Endothelial cell of umbilical vein (primary cell): Measurements from ENCODE around the gene KRT34. TPM values are rescaled to one million over a fixed set of nuclear protein-coding genes. Genes with fewer than 3 reads are reported as not detected.

ENCODE experiments used
- BruUV-seq: library from RNA; stranded (reverse); fragments of 400-500 nt; replicated peaks from 2 replicates; lab custom pipeline; 2021; lab: Mats Ljungman, UMichigan
- CTCF ChIA-PET: fragments of 300-600, 350-600 bp; sonication (Branson Sonifier 250); formaldehyde crosslinking; loops from one replicate; lab custom pipeline; 2021; ENCODE audit warnings: antibody characterized with exemption, inconsistent platforms; lab: Charles Lee
- POLR2A ChIA-PET: fragments of 300-600, 350-600 bp; sonication (Branson Sonifier 250); formaldehyde crosslinking; loops from one replicate; lab custom pipeline; 2021; ENCODE audit warnings: antibody characterized with exemption, inconsistent platforms; lab: Charles Lee
- DNase-seq: peaks from one replicate; pipeline ENCODE4 v3.0.0-alpha.2; 2011; ENCODE audit warnings: low read depth, low spot score
- FAIRE-seq: peaks from 2 replicates; lab custom pipeline; 2011; peaks lifted over from hg19 to GRCh38; lab: Jason Lieb, UNC
- H2AFZ ChIP-seq: 2 replicates; pipeline ENCODE4 v1.6.0; 2012; ENCODE audit warnings: low read depth, low read length, control low read depth, inconsistent platforms
- H3K27ac ChIP-seq: 2 replicates; pipeline ENCODE4 v1.5.1; 2011; ENCODE audit warnings: low read depth, mild to moderate bottlenecking, control low read depth, low read length, moderate library complexity; ENCODE audit not compliant: insufficient read depth
- H3K27me3 ChIP-seq, 2 experiments: 2 replicates each; pipeline versions ENCODE4 v1.6.0 to v1.6.1; 2011; ENCODE audit warnings: low read length in 2 of 2, mixed read lengths in 1 of 2; ENCODE audit not compliant: control insufficient read depth in 2 of 2, insufficient read depth in 2 of 2
- H3K36me3 ChIP-seq, 2 experiments: 2 replicates in 1 of 2; 3 replicates in 1 of 2; pipeline ENCODE4 v1.5.1; 2011; ENCODE audit warnings: low read length in 2 of 2, mild to moderate bottlenecking in 1 of 2, moderate library complexity in 1 of 2; ENCODE audit not compliant: control insufficient read depth in 2 of 2, insufficient read depth in 2 of 2; ENCODE audit errors: extremely low read depth in 1 of 2
- H3K4me1 ChIP-seq: 3 replicates; pipeline ENCODE4 v1.5.1; 2011; ENCODE audit warnings: mild to moderate bottlenecking, low read length; ENCODE audit not compliant: control insufficient read depth, insufficient read depth; ENCODE audit errors: extremely low read depth
- H3K4me2 ChIP-seq: 2 replicates; pipeline ENCODE4 v1.6.1; 2011; ENCODE audit warnings: low read length, control low read depth, mixed read lengths; ENCODE audit not compliant: insufficient read depth
- H3K4me3 ChIP-seq, 3 experiments: fragments of 200-600 bp in 1 of 3; sonication (generic), shearing (Covaris generic) in 1 of 3; replicated peaks in 1 of 3; 2 replicates each; pipeline ENCODE4 v1.5.1; 2011 to 2016; ENCODE audit warnings: control low read depth in 3 of 3, low read length in 3 of 3, mild to moderate bottlenecking in 2 of 3, inconsistent platforms in 1 of 3, low read depth in 1 of 3, moderate library complexity in 1 of 3; ENCODE audit not compliant: insufficient read depth in 1 of 3
- H3K79me2 ChIP-seq: 2 replicates; pipeline ENCODE4 v1.6.0; 2012; ENCODE audit warnings: low read length, inconsistent platforms; ENCODE audit not compliant: control insufficient read depth, insufficient read depth
- H3K9ac ChIP-seq: replicated peaks from 2 replicates; pipeline ENCODE3; 2011; ENCODE audit warnings: low read length, control low read depth; ENCODE audit not compliant: insufficient read depth; ENCODE audit errors: extremely low read depth
- H3K9me1 ChIP-seq: replicated peaks from 3 replicates; pipeline ENCODE4 v1.6.0; 2011; ENCODE audit warnings: mild to moderate bottlenecking, low read length; ENCODE audit not compliant: control insufficient read depth, insufficient read depth; ENCODE audit errors: extremely low read depth
- H3K9me3 ChIP-seq: replicated peaks from 2 replicates; pipeline ENCODE4 v1.5.1; 2012; ENCODE audit warnings: low read length, inconsistent platforms; ENCODE audit not compliant: control insufficient read depth, insufficient read depth
- H4K20me1 ChIP-seq: replicated peaks from 2 replicates; pipeline ENCODE3; 2011; ENCODE audit warnings: mild to moderate bottlenecking, low read length; ENCODE audit not compliant: control insufficient read depth, insufficient read depth; ENCODE audit errors: extremely low read depth
- CTCF ChIP-seq, 2 donors: IDR thresholded peaks; 1 replicate in 1 of 2; 2 replicates in 1 of 2; pipeline ENCODE4 v1.5.1; 2011; ENCODE audit warnings: low read length in 2 of 2, mild to moderate bottlenecking in 2 of 2, moderate library complexity in 2 of 2, control low read depth in 1 of 2, inconsistent platforms in 1 of 2, low read depth in 1 of 2; ENCODE audit not compliant: insufficient read depth in 1 of 2; ENCODE audit errors: extremely low read depth in 1 of 2
- EZH2 ChIP-seq: IDR thresholded peaks from 2 replicates; pipeline ENCODE4 v1.6.1; 2012; ENCODE audit warnings: borderline replicate concordance, low read depth, mild to moderate bottlenecking, moderate library complexity, low read length, inconsistent platforms; ENCODE audit not compliant: severe bottlenecking
- FOS ChIP-seq: IDR thresholded peaks from 2 replicates; pipeline ENCODE4 v1.6.1; 2011; ENCODE audit warnings: mild to moderate bottlenecking, low read length, moderate library complexity, borderline replicate concordance; ENCODE audit not compliant: insufficient read depth
- GATA2 ChIP-seq: IDR thresholded peaks from 2 replicates; pipeline ENCODE4 v1.7.0; 2011; ENCODE audit warnings: low read depth, mild to moderate bottlenecking, moderate library complexity, mixed read lengths, low read length; ENCODE audit not compliant: insufficient read length, insufficient read depth
- MYC ChIP-seq: IDR thresholded peaks from one replicate; pipeline ENCODE4 v1.6.1; 2011; ENCODE audit warnings: mild to moderate bottlenecking, low read depth, low read length
- POLR2AphosphoS5 ChIP-seq: IDR thresholded peaks from 2 replicates; pipeline ENCODE4 v1.6.1; 2012; ENCODE audit warnings: low read depth, mild to moderate bottlenecking, control low read depth, low read length, moderate library complexity; ENCODE audit not compliant: insufficient read depth
- dilution Hi-C: fragments of 300-500 bp; cut with MboI; formaldehyde crosslinking; loops from one replicate; pipeline ENCODE4 v1.15.0; 2019; ENCODE audit warnings: low sequenced_read_pairs; ENCODE audit not compliant: extremely low pct_ligation_motif_present
- intact Hi-C: fragments of 100-400 bp; cut with micrococcal nuclease; formaldehyde crosslinking; loops from one replicate; pipeline ENCODE4 v1.10.0; 2022
- polyA plus RNA-seq, 4 experiments: library from polyadenylated mRNA; depleted of rRNA in 3 of 4; stranded (reverse) in 3 of 4; unstranded in 1 of 4; fragments of >200 nt; gene quantifications; 2 replicates each; pipeline versions ENCODE4 v1.2.1 to v1.2.3, GENCODE V29; 2011 to 2012; ENCODE audit warnings: missing spikeins in 1 of 4
- total RNA-seq: library from RNA; stranded (reverse); gene quantifications from 2 replicates; pipeline ENCODE4 v1.2.3, GENCODE V29; 2021

Gene KRT34
- total and polyA plus RNA-seq, 2 donors (not counting 3 experiments of a cell fraction or from before 2014, with no cell fraction given), result not detected

GRCh38 chr17:41339571-41340172 lies 42.4 kb downstream of the KRT34 start:
- H2AFZ ChIP-seq, result no peak overlapping the region
- no TSS peak for BruUV-seq
- H3K9ac ChIP-seq, result no peak overlapping the region
- H3K27ac ChIP-seq, result no peak overlapping the region
- H4K20me1 ChIP-seq, result no peaks in the 10 kb centered on the region
- H3K36me3 ChIP-seq, result no peaks in the 10 kb centered on the region
- H3K79me2 ChIP-seq, result no peaks in the 10 kb centered on the region
- H3K4me3 ChIP-seq, result no peak overlapping the region
- H3K9me3 ChIP-seq, result no peaks in the 10 kb centered on the region
- CTCF ChIA-PET, result interaction anchor here (0.6 to 0.9 kb wide), 2 partner anchors 78 to 210 kb away, joined by 3 read pairs; no protein-coding TSS in a partner anchor
- DNase-seq (no peak), FAIRE-seq (no peak)
- H3K4me1 ChIP-seq, result no peaks in the 10 kb centered on the region
- dilution Hi-C loops (no loop called here), intact Hi-C loops (no loop called here)
- no peak overlapping the region for H3K4me2 ChIP-seq
- POLR2A ChIA-PET, result no interaction called here
- H3K27me3 ChIP-seq, result no peaks in the 10 kb centered on the region
- no peaks in the 10 kb centered on the region for H3K9me1 ChIP-seq
- no peak for TF ChIP-seq CTCF (IDR thresholded peaks at IDR 0.05; ENCODE audit: extremely low read depth in 1 of 2, insufficient read depth in 1 of 2, low read depth in 1 of 2, low read length in 2 of 2)
- no peak for TF ChIP-seq POLR2AphosphoS5
- TF ChIP-seq GATA2, result no peak
- no peak for TF ChIP-seq MYC
- TF ChIP-seq FOS, result no peak
- no peak for TF ChIP-seq EZH2
